EH (cell line): Measurements from ENCODE around the gene CFAP100.

Experiments
- DNase-seq: peaks from one replicate; pipeline ENCODE4 v3.0.0-alpha.2; 2015; ENCODE audit warnings: low read depth

Gene CFAP100

DNA sequence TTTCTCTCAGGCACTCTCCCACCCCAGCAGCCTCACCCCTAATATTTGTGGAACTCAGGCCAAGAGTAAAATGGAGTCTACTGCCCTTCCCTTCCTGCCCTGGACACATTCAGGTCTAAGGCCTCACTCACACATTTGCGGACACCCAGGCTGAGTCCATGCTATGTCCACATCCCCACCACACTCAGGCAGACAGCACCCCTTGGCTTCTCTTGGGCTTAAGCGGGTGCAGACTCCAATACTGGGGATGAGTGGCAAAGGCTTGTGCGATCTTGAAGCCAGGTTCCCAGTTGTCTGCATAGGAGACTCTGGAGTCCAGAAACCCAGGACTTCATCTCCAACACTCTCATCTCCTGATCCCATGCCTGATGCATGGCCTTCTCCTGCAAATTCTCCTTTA is 17.5 kb upstream of the CFAP100 start:
- no peak for DNase-seq

DNA sequence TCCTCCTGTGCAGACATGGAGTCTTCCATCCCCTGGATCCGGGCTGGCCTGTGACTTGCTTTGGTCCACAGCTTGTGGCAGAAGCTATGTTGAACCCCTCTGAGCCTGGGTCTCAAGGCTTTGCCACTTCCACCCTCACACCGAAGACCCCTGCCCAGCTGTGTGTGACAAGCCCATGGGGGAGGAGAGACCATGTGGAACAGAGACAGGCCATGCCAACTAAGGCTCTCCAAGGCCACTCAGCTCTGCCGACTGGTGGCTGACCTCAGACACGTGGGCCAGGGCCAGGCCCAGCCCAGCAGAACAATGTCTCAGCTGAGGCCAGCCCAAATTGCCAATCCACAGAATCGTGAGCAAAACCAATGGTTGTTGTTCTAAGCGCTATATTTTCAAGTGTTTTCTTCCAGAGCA is 16.4 kb upstream of the CFAP100 start:
- DNase-seq, result no peak

DNA sequence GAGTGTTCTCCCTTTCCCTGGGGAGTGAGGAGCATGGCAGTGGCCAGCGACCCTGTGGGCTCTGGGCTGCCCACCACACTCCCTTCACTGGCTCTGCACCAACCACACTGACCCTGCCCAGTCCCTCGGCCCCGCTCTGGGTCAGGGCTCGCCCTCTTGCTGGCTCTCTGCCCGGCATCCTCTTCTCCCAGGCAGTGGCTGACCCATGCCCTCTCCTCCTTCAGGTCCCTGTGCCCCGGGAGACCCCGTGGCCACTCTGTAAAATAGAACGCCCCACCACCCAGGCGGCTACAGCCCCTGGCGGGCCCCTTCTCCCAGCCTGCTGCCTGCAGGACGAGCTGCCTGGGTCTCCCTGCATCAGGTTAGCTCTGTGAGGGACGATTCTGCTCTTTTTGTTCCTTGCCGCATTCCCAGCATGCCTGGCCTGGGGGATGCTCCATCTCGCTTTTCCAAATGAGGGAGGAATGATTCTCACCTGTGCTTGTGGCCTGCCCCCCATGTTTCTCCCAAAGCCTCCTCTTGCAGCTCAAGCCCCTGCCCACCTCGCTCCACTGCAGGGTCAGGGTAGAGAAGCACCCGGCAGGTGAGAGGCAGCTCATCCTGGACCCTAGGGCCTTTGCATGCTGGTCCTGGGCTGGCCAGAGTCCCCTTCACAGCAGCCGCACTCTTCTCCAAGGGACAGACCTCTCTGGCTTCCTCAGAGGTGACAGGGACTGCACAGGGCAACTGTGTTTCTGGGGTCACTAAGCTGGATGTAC is 14.5 kb upstream of the CFAP100 start:
- no peak for DNase-seq

DNA sequence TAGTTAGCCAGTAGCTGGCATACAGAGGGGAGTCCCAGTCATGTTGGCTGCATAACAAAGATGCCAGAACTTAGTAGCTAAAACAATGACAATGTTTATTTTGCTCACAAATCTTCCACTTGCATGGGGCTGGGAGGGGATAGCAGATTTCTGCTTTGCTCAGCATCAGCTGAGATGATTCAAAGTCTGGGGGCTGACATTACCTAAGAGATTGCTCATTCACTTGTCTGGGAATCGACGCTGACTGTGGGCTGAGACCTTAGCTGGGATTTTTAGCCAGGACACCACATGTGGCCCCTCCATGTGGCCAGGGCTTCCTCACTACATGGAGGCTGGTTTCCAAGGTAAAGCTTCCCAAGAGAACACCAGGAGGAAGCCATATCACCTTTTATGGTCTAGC is 12.7 kb upstream of the CFAP100 start:
- no peak for DNase-seq

DNA sequence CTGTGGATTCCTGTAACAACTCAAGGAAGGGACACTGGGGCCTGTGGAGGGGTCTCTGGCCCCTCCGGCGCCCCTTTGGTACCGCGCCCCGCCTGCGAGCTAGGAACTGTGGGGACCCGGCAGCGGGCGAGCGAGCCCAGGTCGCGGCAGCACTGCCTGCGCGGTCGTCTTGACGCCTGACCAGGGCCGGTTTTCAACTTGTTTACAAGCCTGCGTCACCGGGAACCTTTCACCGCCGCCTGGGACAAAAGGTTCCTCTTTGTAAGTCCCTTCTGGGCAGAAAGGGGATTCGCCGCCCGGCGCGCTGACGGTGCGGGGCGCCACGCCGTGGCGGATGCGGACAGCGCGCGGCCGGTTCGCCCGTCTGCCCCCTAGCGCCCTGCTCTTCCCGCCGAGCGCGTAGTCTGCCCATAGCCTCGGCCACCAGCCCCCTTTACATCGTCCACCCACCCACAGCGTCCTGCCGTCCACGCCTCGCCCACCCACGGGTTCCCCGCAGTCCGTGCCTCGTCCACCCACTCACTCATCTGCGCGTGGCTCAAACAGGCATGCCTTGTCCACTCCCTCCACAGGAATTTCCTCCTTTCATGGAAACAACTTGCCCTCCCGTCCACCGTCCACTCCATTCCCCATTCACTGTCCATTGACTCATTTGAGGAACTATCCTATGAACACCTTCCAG is 5.5 kb upstream of the CFAP100 start:
- DNase-seq, result peak; percentile 86

DNA sequence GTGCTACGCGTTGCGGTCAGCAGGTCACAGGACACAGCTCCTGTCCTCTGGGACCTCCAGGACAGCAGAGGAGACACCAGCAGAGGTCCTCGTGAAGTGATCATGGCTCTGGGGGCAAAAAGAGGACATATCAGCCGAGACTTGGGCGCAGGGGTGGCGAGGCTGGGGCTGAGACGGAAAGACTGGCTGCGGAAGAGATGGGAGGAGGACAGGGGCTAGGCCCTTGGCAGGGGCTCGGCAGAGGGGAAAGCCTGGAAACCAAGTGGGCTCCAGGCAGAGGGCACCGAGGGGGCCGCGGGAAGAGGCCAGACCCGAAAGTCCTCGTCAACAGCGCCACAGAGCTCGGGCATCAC is 4.9 kb upstream of the CFAP100 start:
- no peak for DNase-seq

DNA sequence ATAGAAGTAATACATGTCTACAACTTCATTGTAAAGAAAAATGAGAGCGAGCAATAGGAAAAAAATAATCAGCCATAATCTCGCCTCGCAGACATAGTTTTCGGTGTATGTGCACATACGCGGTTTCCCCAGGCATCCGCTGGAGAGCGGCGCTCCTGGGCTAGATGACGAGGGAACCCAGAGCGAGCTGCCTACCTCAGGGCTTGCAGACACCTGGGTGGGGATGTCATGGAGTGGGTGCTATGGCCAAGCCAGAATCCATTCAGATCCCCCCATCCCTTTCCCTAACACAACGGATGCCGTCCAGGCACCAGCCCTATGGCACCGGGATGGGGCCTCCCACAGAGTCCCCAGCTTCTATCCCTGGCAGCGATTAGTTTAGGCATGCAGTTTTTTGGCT is 4.5 kb upstream of the CFAP100 start:
- DNase-seq, result no peak

DNA sequence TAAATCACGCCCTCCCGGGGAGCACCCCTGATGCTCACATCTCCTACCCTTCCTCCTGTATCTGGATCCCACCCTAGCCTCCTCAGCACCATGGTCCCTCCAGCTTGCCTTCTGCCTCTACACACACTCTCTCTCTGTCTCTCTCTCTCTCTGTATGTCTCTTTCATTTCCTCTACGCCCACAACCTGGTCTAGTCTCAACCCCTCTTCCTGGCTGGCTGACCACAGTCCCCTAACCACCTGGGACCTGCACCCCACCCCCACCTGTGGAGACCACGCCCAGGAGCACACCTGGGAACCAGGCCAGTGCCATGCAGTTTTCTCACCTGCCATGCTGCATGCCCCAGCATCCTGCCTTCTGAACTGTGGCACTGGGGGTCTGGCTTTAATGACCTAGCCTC is 4.0 kb upstream of the CFAP100 start:
- no peak for DNase-seq

DNA sequence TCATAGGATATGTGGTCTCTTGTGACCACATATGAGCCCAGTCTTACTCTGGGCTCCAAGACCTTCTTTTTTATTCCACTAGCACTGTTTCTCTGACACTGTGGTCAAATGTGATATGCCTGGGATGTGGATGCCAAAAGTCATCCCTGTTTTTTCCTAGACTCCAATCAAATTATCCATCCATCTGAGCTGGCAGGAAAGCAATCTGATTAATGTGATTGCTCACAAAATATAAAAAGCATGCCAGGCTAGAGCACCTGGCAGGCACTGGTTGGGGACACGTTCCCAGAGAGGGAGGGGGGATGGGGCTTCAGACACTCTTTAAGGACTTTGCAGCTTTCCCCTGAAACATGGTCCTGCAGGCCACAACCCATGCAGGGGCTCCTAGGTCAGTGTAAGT is 3.1 kb upstream of the CFAP100 start:
- no peak for DNase-seq

DNA sequence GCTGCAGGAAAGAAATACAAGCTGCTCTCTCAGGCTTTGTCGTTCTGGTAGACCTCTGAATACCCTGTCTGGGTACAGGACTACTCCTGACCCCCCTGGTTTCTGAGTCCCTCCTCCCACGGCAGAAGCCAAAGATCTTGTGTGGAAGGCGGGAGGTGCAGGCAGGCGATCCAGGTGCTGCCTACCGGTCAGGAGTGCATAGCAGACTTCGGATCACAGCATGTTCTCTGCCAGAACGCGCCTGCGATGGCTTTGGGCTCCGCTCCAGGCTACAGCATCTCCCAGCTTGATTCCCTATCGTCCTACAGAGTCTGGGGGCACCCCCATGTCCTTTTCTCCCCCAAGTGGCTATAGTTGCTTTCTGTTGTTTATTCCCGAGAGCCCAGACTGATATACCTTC is 2.5 kb upstream of the CFAP100 start:
- no peak for DNase-seq

DNA sequence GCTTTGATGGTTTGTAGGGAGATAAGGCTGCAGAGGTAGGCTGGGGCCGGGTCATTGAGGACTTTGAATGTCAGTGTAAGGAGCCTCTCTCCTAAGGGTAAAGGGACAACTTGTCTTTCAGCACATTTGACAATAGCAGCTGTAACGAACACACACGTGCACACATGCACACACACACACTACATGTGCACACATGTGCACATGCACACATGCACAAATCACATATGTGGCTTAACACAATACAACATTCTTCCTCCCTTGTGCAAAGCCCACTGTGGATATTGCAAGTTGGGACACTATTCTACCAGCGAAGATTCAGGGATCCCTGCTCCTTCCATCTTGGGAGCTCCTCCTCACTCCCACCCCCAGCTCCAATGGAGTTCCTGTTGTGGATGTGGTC is 1.1 kb upstream of the CFAP100 start:
- no peak for DNase-seq

DNA sequence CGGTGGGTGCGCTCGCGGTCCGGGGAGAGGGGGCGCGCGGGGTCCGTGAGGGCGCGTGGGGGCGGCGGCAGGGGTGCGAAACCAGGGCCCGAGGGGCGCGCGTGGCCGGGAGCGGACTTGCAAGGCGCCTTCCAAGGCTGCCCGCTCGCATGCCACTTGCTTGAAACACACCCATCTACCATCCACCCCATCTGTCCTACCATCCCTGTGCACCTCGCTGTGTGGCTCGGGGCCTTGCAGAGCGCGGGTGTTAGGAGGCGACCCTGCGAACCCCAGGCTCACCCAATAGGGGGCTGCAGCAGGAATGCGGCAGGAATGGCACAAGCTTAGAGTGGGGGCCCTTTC is 240 bp downstream of the CFAP100 start:
- no peak for DNase-seq

DNA sequence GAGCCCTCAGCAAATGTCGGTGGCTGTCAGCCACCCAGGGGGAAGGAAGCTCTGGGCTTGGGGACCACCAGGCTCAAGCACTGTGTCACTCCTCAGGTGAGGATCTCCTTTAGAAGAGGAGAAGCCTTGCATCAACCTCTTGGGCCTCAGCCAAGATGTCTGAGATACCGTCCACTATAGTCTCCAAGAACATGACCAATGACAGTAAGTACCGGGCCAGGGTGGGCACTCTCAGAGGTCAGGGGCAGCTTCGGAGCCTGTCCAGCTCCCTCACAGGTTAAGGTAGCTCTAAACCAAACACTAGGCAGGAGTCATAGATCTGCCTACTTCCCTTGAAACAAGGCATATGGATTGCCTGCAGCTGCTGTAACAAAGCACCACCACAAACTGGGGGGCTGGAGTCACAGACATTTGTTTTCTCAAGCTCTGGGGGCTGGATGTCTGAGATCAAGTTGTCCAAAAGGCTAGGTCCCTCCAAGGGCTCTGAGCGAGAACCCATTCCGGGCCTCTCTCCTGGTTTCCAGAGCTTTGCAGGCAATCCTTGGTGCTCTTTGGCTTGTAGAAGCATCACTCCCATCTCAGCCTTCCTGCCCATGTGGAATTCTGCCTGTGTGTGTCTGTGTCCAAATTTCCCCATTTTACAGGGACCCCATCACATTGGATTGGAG is 1.3 kb downstream of the CFAP100 start:
- no peak for DNase-seq

DNA sequence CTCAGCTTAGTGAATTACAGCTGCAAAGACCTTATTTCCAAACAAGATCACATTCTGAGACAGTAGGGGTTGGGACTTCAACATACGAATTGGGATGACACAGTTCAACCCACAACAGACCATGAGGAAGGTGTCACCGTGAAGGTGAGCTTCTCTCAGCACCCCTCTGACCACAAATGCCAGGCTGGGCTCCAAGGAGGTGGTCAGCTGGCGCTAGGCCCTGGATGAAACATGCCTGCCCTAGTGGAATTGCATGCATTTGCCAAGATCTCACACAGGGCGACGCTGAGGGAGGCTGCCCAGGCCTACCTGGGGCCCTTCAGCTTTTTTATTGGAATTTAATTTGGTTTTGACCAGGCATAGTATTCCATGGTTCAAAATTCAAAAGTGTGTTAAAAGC is 1.8 kb downstream of the CFAP100 start:
- no peak for DNase-seq

DNA sequence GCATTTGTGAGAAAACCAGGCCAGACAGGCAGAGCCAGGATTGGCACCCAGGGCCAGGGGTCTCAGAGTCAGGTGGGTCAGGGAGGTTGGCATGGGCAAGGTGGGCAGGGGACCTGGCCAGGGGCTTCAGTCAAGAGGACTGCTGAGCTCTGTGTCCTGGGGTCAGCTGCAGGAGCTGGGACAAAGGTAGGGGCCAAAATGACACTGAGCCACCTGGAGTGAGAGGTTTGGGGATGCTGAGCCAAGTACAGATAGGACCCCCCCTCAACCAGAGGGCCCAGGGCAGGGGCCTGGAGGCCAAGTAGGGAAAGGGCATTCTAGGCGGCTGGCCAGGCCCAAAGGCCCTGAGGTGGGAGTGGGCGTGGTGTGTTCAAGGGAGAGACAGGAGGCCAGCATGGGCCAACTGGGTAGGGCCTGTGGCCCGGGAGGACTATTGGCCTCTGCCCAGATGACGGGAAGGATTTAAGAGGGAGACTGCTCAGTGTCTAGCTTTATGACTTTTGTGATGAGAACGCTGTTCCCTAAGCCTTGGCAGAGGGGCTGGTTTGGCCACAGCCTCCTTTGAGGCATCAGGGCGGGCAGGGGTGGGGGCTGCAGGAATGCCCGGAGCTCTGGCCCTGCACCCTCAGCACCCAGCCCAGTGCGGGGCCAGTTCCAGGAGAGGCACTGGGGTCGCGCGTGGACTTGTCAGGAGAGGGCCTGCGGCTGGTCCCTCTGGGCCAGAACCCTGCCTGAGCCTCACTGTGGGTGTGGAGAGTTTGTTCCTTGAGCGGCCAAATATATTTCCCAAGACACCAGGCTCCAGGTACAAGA is 3.1 kb downstream of the CFAP100 start:
- no peak for DNase-seq

DNA sequence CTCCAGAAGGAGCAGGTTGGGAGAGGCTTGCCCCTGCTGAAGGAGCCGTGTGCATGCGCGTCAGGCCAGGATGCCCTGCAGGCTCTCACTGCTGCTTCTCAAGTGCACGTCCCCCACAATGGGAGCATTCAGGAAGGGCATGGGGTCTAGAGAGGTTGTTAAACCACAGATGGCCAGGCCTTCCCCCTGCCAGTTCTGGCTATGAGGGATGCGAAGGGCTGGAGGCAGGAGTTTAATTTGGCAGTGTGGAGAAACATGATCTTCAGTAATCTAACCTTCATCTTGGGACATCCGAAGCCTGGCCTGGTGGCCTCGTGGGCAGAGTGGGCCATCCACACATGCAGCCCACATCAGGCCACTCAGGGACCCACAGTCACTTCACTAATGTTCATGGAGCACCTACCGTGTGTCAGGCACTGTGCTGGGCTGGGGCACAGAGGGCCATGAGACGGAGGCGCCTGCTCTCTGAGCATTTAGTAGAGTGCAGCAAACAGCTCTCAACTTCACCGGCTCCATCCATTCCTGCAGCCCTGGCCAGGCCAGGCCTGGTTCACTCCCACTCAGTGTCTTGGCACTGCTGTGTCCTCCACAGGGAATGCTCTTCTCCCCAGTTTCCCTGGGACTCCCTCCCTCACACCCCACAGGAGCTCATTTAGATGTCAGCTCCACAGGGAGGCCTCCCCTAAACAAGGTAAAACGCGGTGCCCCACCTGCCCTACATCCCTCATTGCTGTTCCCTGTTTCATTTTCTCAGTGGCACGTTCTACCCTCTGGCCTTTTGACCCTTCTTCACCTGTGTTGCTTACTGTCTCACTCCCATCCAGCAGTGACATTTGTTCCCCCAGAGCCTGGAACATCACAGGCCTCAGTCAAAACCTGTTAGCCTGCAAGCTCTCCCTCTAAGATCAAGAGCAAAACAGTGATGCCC is 4.0 kb downstream of the CFAP100 start:
- no peak for DNase-seq

DNA sequence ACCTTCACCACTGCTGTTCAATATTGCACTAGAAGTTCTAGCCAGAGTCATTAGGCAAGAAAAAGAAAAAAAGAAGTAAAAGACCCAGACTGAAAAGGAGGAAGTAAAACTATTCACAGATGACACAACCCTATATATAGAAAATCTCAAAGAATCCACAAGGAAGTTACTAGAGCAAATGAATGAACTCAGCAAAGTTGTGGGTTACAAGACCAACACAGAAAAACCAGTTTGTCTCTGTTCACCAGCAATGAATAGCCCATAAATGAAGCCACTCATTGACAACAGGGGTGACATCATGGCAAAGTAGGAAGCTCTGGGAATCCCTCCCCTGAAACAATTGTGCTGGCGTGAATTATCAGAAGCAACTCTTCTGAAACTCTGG is 4.6 kb downstream of the CFAP100 start:
- DNase-seq, result no peak

DNA sequence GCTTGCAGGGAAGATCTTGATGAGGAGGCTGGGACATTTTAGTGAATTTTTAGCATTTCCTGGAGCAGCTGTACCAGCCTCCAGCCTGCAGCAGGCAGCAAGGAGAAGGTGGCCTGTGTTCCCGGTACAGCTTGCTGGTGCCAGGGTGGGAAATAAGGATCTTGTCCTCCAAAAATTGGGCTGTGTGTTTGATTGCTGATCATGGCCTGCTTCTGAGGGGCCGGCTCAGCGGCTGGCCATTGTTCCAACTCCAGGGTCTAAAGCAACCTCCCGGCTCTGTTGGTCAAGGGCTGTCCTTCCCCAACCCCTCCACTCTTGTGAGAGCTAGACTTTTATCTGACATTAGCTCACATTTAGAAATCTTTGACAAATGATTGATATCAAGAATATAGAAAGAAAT is 5.0 kb downstream of the CFAP100 start:
- no peak for DNase-seq

DNA sequence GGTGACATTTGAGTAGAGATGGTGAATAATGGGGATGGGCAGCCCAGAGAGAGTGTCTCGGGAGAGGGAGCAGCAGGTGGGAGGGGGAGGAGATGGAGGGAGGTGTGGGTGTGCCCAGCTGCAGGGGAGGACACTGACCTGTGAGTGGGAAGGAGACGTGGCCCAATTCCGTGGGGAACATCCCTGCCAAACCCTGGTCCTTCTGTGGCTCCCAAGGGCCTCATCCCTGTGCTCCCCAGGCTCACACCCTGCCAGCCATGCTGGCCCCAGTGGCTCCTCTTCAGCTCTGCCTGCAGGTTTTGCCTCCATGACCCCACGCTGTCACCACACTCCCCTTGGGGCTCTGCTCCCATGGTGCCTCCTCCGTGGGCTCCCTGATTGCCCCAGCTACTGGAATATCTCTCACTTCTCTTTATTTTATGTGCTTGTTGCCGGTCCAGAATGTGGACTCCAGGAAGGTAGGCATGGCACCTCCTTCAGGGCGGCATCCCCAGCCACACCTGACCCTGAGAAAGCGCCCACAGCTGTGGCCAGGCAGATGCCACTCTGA is 7.0 kb downstream of the CFAP100 start:
- DNase-seq, result no peak

DNA sequence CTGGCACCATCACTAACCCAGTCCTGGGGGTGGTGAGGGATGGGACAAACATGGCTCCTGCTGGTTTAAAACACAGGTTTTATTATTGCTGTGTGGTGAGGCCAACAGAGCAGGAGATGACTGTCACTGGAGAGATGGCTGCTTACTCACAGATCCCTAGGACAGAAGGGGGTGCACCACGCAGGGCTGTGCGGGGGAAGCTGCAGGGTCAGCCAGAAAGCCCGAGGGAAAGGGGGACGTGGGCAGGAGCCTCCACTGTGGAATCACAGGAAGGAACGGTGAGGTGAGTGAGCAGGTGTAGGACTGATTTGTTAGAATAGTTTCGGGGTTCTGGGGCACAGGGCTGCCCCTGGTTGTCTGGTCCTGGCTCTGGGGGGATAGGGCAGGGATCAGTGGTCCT is 7.5 kb downstream of the CFAP100 start:
- DNase-seq, result no peak

DNA sequence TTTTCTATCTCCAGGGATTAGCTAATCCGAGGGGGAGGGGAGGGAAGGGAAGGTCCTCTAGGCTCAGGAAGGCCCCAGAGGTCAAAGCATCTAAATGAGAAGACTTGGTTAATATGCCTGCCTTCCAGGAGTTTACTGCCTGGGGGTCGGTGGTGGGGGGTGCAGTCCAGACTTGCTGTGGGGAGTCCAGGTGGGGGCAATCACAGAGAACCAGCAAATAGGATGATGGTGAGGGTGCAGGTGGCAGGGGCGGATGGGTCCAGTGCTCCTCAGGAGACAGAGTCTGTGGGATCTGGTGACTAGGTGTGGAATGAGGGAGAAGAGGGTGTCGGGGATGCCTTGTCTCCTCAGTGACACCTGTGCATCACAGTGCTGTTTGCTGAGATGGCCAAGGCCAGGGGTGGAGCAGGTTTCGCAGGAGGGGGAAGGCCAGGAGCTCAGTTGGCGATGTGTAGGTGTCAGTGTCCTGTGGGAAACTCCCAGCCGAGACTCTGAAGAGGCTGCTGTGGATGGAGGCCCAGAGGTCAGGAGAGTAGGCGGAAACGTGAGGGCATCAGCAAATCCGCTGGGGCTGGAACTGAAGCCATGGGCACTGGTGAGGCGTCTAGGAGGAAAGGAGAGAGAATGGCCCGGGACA is 8.1 kb downstream of the CFAP100 start:
- no peak for DNase-seq
